GM18517 (cell line): Measurements from ENCODE around the gene HMHB1.

Experiments
- ATAC-seq: cut with Tn5 transposase; IDR thresholded peaks from one replicate; pipeline ENCODE4 v1.9.1; 2021; ENCODE audit warnings: mild to moderate bottlenecking, moderate library complexity; ENCODE audit not compliant: unreplicated experiment

Gene HMHB1

GRCh38 chr5:143865426-143866025, 53.6 kb downstream of the HMHB1 start:
- no peak for ATAC-seq
